GM19043 (cell line): ENCODE results near the gene NPEPL1.
"Not testable (repeated sequence)": the region's sequence is repeated elsewhere in the genome, so short reads cannot be mapped to it uniquely, and the experiment has no call there.

ENCODE experiments used
- ATAC-seq: cut with Tn5 transposase; IDR thresholded peaks from one replicate; pipeline ENCODE4 v1.9.1; 2021; ENCODE audit warnings: low read depth; ENCODE audit not compliant: unreplicated experiment

The NPEPL1 gene

DNA sequence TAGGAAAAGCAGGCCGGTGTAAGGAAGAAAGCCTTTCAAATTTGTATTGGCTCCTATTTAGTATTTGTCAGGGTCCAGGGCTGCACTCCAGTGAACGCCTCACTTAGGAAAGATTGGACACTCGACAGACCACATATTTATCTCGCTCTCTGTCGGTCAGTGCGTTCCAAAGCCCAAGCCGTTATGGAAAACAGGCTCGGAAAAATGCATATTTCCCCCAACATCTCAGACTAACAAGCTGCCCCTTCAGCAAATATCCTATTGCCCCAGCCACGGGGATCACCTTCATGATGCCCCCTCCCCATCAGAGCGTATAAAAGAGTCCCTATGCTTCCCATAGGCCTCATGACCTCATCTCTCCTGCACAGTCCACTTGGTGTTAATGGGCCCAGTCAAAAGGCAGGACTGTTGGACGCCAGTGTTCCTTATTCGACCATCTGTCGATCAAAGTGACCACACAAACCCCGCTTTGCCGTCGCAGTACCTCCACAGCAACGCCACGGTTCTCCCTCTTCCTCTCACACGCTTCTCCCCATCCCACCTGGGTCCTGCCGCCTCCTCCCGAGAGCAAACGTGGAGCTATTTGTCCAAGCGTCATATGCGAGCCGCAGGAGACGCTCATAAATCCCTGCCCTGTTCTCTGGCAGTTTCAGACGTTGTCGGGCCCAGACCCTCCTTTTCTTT lies 63.3 kb downstream of the NPEPL1 start:
- no peak for ATAC-seq

DNA sequence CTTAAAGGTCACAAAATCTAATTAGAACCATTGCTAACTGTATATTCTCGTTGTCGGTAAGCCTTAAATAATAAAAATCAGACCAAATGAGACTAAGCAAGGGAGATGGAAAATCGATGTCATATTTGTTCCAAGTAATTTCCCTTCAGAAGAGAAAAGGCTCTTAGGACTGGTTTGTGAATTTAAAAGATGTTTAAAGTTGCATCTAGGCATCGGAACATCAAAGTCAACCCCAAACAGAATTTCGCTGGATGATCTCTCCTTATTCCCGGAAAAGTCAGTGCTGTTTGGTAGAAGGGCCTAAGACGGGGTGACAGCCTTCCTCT lies 63.8 kb downstream of the NPEPL1 start:
- ATAC-seq: no peak

DNA sequence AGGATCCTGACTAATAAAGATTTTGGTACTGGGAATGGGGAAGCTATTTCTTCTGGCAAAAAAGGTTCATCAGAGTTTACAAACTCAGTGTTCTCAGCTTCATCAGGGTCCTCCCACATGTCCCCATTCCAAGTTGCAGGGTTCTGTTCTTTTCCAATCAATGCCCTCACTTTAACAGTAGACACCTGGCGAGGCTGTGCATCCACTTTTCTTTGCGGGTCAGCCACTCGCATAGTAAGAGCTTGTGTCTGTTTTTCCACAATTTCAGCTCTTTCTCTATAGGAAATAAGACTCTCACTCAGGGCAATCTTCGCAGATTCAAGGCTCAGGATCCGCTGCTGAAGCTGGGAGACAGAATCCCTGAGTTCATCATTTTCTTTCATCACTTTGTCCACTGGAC lies 65.0 kb downstream of the NPEPL1 start:
- ATAC-seq: not testable (repeated sequence)

DNA sequence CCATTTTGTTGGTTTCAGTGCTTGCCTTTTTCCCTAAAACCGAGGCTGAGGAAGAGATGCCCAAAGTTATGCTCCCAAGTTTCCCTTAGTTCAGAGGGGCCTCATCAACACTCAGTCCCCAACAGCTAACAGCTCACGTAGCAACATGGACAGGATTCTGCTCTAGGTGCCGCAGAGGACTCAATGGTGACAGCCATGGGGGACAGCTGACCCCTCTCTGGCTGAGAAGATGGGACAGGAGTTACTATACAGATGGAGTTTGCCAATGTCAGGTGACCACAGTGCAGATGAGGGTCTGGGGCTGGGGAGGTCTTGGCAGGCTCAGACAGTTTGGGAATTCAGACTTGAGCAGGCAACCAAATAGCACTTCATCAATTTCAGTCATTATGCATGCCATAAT lies 67.3 kb downstream of the NPEPL1 start:
- no peak for ATAC-seq

DNA sequence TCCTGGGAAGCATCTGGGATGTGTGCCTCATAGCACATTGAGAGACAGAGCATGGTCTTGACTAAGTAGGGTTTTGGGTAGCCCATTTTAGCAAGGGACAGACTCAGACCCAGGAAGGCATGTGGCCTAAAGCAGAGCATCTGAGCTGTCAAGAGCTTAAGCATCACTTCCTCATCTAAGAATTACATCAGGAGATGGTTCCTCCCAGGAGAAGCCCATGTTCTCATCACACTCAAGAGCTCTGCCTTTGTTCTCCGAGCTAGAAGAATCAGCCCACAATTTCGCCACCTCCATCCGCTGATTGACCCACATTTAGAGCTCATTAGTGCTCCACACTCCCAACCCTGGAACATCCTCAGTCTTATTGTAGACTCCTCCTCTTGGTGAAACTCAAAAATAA lies 68.3 kb downstream of the NPEPL1 start:
- ATAC-seq: no peak

DNA sequence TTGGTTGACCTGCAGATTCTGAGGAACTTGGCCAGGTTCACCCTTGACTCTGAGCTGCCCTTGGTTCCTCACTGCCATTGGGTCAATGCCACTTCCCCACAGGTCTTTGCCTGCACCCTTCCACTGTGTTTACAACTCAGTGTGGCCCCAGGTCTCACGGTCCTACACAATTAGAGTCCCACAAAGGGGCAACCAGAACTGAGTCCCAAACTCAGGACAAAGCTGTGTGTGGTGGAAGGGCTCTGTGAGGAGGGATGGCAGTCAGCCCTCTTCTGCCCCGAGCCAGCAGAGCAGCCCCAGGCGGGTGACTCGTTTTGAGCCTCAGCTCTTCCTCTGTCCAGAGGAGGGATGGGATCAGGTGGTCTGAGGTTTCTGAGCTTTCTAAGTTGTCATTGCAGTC lies 69.5 kb downstream of the NPEPL1 start:
- ATAC-seq: no peak

DNA sequence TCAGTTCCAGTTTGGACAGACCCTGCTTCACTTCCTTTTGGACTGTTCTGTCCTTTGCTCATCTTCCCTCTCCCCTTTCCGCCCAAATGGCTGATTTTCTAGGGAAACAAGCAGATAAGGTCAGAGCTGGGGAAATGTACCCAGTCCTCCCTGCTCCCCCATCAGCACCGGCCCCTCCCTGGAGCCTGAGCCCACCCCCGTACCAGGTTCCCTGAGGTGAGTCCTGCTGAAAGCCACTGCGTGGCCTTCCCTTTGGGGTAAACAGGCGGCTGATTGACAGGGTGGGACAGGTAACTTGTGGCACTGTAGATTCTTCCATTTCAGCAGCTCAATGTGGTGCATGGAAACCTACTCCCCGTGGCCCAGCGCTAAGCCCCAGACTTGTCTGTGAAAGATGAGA lies 70.5 kb downstream of the NPEPL1 start:
- no peak for ATAC-seq
